ENCODE results near the gene THY1.
"Not testable (repeated sequence)": the region's sequence is repeated elsewhere in the genome, so short reads cannot be mapped to it uniquely, and the experiment has no call there.

The THY1 gene

DNA sequence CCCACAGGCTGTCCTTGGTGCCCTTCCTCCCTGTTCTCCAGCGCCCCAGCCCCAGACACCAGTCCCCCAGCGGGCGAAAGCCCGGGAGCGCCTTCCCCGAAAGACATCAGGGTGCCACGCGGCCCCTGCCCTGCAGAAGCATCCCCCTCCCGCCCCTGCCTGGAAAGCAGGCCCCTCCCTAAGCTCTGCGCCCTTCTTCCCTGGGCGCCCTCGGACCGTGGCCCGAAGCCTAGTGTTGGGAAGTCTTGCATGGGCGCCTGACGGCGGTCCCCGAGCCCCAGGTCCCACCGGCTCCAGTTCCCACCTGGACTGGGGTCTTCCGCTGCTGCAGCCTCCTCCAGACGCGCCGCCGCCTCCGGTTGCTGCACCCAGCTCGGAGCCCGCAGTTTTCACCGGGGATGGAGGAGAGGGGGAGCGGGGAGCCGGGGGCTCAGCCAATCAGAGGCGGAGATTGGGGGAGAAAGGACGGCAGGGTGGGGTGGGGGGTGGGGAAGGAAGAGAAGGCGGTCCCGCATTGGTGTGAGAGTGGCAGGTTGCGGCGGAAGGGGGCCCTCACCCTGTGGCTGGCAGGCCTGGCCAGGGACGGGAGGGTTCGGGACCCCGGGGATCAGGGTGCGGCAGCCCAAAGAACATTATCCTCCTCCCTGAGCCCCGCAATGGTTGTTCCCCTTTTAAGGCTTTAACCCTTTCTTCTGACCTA, at the start of gene THY1:
Gene THY1 (minus strand): TSS at position 364 of the 700 bp plus-strand sequence. CDS start 2,267 bp downstream, outside the sequence.
- no peak for DNase-seq (ENCODE audit: low spot score)

DNA sequence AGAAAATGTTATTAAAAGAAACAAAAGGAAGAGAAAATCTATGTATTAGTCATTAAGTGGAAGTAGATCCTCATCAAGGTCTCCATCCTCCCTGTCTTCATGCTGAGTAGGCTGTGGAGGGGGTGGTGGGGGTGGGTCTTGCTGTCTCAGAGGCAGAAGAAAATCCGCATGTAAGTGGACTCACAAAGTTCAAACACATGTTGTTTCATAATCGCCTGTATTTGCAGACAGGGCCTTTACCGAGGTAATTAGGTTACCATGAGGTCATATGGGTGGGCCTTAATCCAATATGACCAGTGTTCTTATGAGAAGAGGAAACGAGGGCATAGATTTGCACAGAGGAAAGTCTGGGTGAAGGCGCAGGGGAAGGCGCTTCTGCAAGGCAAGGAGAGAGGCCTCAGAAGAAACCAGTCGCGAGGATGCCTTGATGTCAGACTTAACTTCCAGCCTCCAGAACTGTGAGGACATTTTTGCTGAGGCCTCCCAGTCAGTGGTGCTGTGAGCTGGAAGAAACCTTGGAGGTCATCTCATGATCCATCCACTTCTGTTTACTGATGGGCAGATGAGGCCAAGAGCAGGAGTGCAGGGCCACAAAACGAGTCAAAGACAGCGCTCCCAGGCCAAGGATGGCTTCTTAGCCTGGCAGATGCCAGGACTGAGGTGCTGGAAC, 49.3 kb upstream of the THY1 start:
- DNase-seq (ENCODE audit: low spot score): no peak

DNA sequence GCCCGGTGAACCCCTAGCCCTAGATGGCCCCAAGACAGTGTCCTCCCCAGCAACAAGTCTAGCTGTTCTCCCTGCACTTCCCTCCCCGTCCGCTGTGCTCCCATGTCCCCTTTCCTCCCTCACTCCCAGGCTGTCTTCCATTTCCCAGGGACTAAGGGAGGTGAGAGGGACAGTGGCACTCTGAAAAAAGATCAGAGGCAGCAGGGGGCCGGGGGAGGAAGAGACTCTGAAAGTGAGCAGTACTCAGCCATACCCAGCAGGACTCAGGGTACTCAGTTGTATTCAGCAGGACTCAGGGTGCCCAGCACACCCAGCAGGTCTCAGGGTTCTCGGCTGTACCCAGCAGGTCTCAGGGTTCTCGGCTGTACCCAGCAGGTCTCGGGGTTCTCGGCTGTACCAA, 48.4 kb upstream of the THY1 start:
- DNase-seq (ENCODE audit: low spot score): no peak

DNA sequence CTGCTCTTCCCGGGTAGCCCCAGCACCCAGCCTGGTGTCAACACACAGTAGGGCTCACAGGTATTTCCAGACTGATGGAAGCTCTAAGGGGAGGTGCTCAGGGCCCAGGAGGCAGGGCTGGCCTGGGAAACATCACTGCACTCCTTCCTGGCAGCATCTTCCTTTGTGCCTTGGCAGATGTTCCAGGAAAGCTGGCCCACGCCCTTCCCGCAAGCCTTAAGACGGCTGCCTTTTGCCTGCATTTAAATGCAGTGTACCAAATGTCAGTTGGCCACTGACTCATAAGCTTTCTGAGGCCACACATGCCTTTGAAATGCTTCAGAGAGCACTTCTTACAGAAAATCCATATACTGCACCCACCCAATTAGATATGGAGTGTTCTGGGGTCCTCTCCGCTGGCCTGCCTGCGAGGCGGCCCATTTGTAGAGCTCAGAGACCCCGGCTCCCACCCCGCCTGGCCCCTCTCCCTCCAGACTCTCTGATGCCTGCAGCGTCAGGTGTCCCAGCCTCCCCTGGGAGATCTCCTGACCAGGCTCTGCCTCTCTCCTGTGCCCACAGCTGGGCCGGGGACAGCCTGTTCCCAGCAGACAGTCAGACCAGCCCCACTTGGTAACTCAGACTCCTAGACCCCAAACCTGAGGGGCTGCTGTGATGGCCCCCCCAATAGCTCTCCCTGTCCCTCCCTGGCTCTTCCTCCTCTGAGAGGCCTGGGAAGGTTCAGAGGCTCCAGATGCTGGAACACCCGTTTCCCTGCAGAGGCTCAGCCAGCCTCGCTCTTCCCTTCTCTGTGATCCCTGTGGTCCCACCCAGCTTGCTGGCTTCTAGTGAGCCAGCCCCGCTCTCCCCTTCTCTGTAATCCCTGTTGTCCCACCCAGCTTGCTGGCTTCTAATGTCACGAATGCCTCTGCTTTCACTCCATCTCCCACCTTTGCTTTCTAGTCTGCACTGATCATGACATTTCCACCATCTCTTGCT, 47.6 kb upstream of the THY1 start:
- DNase-seq (ENCODE audit: low spot score): no peak

DNA sequence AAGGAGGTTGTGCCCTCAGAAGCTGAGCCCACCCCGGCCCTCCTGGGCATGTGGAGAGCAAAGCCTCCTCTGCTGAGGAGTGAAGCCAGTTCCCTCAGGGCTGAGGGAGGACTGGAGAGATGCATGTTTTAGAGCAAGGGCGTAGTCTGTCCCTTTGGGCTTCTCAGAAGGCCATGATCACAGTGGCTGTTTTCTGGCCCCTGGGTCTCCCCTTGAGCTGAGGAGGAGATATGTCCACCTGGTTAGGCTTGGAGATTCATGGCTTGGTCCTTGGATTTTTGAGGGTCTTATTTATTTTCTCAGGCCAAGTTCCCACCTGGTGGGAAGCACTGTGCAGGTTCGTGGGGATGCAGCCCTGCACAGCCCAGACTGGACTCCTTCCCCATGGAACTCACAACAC, 46.5 kb upstream of the THY1 start:
- DNase-seq (ENCODE audit: low spot score): no peak

DNA sequence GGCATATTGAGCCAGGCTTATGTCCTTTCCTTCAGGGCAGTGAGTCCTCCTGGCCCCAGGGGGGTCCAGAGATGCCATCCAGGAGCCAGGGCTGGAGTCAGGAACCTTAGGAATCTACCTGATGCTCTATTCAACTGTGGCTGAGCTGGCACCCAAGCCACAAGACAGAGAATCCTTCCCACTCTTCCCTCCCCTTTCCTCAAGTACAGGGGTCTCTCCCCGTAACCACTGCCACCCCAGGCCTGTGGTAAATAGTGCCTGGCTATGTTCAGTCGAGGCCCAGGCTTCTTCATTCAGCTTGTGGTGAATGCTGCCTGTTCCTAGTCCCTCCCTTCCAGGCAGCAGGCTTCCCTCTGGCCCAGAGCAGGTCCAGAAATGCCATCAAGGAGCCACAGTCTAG, 45.5 kb upstream of the THY1 start:
- DNase-seq (ENCODE audit: low spot score): no peak

DNA sequence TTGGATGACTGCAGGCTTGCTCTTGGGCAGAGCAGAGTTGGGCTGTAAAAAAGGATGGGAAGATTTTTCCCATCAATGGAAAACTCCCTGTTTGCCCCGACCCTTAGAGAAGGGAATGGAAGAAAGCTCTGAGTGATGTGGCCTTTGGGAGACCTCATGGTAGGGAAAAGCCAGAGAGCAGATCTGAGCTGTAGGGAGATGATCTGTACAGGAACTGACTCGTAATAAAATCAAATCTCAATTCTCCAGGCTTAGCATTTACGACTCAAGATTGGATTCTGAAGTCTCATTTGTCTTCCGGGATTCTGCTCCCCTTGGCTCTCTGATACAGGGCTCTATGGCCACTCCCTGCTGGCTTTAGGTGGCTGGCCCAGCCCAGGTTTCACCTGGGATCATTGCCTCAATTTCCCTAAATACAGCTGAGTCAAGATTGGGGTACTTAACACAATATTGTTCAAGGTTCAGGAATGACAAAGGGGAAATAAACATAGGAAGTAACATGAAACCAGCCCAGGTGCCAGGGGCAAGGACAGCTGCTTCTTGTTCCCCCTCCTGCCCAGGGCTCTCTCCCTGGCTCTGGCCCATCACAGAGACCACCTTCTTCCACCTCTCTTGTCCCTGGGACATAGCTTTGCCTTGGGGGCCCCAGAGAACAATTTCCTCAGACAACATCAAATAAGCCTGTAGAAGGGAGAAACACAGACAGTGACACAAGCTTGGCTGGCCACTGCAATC, 38.4 kb upstream of the THY1 start:
- DNase-seq (ENCODE audit: low spot score): no peak

DNA sequence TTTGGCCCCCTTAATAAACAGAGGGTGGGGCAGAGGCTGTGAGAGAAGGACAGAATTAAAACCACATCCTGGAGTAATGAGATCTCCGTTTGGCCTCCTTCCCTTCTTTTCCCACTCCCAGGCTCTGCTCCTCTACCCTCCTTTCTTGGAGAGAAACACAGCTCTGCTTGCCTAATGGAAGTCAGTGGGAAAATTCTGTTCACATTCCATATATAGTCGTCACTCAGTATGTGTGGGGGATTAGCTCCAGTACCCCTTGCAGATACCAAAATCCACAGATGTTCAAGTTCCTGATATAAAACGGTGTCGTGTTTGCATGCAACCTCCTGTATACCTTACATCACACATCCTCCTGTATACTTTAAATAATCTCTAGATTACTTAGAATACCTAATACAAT, 37.6 kb upstream of the THY1 start:
- DNase-seq (ENCODE audit: low spot score): no peak

DNA sequence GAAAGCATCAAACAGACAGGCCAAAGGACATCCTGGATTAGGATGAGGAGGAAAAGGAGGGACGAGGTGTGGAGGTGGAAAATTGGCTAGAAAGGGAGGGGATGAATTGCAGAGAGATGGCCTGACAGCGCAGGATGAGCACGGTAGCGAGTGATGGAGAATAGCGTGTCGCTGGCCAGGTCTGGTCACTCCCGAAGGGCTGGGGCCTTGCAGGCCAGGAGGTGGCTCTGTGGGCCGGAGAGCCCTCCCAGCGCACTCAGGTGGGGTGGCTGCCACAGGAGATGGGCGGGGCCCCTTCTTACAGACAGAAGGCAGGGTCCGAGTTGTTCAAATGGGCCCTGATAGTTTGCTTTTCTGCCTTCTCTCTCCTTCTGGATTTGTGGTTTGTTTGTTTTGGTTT, 37.1 kb upstream of the THY1 start:
- DNase-seq (ENCODE audit: low spot score): no peak

DNA sequence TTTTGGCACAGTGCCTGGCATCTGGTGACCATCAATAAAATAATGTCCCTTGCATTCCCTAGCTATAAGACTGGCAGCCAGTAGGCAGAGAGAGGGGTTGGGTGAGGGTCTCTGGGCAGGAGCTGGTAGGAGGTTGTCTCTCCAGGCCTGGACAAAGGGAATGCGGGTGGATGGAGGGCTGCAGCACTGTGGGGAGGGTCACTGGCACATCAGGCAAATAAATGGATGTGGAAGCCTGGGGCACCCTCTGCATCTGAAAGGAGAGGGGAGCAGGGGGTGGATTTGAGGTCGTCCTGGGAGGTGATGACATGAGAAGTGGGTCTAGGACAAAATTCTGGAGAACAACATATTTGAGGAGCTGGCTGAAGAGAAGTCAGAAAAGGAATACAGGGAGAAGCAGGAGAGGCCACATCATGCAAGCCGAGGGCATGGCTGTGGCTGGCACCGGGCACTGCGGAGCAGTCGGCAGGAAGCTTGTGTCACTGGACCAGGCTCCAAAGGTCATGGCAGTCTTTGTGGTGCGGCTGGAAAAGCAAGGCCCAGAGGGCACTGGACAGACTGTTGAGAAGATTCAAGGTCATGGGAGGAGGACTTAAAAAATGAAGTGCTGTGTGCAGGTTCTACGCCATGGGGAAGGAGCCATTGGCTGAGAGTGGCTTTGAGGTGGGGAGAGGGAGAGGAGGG, 36.5 kb upstream of the THY1 start:
- DNase-seq (ENCODE audit: low spot score): no peak

DNA sequence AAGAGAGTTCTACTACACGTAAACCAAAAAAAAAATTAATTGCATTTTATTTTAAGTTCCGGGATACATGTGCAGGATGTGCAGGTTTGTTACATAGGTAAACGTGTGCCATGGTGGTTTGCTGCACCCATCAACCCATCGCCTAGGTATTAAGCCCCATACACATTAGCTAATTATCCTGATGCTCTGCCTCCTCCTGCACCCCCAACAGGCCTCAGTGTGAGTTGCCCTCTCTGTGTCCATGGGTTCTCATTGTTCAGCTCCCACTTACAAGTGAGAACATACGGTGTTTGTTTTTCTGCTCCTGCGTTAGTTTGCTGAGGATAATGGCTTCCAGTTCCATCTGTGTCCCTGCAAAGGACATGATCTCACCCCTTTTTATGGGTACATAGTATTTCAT, 32.7 kb upstream of the THY1 start:
- not testable (repeated sequence) for DNase-seq (ENCODE audit: low spot score)

DNA sequence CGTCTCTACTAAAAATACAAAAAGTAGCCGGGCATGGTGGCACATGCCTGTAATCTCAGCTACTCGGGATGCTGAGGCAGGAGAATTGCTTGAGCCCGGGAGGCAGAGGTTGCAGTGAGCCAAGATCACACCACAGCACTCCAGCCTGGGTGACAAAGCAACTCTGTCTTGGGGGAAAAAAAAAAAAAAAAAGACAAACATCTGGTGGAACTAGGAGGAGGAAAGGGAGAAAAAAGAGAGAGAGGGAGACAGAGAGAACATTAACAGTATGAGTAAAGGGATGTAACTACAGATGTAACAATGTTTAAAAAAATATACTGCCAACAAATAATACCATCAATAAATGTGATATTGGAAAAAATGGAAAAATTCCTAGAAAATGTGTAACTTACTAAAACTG, 32.3 kb upstream of the THY1 start:
- not testable (repeated sequence) for DNase-seq (ENCODE audit: low spot score)

DNA sequence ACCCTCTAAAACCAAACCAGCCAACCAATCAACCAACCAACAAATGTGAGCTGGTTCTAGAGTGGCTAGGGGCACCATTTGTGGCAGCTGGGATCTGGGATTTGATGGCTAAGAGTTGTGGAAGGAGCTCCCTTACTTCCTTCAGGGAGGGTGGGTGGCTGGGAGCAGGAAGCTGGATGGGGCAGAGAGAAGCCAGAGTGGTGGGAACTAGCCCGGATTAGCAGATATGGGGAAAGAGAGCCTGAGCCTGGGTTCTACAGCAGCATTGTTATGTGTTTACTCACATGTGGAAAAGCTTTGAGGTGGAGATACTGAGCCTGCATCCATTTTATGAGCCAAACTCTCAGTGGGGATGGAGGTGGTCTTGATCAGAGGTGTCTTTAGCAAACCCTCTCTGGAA, 30.9 kb upstream of the THY1 start:
- no peak for DNase-seq (ENCODE audit: low spot score)

DNA sequence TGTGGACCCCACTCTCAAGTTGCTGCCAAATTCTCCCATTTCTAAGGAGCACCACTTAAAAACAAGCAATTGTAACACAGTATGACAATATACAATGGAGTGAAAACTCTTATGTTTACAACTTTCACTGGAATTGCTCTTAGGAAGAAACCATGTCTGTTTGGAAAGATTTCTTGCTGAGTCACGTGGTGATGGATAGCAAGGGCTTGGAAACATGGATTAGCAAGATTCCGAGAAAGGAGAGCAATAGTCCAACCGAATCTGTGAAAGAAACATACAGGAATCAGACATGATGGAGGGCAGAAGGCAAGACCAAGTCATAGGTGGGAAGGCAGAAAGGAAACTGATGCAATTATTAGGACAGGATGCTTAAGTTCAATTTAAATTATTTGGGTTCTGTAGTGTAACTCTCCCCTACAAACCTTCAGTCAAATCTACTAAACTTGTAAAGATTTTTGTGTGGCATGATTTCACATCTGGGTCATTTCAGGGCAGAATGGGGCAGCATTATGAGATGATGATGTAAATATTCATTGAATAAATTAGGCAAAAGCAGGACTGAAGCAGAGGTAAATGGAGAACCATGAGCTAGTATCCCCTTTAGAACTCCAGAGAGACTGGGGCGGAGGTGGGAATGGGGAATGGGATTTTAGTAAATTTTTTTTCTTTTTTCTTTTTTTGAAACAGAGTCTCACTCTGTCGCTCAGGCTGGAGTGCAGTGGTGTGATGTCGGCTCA, 27.8 kb upstream of the THY1 start:
- no peak for DNase-seq (ENCODE audit: low spot score)

DNA sequence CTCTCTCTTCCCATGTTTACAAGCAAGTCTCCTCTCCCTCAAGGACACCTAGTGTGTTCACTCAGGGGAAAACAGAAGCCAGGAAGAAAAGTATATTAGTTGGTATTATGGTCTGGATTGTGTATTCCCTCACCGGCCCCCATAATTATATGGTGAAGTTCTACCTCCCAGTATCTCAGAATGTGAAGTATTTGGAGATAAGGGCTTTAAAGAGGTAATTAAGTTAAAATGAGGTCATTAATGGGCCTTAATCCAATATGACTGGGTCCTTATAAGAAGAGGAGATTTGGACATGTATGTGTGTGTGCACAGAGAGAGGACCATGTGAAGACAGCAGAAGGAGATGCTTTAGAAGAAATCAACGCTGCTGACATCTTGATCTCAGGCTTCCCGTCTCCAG, 26.5 kb upstream of the THY1 start:
- DNase-seq (ENCODE audit: low spot score): no peak

DNA sequence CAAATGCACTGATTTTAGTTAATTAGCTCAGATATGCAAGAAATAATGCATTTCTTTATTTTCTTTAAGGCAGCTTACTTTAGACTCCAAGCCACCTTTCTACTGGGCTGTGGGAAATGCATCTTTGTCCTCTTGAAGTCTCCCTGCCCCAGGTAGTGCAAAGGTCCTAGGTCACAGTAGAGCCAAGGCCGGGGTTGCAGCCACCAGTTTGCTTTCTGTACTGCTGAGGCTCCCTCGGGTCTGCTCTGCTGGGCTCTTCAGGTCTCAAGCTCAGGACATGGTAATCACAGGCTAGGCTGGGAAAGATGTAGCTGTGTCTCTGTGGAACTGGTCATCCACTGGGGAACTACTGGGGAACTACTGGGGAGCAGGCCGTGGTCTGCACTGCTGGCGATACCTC, 25.4 kb upstream of the THY1 start:
- DNase-seq (ENCODE audit: low spot score): no peak

DNA sequence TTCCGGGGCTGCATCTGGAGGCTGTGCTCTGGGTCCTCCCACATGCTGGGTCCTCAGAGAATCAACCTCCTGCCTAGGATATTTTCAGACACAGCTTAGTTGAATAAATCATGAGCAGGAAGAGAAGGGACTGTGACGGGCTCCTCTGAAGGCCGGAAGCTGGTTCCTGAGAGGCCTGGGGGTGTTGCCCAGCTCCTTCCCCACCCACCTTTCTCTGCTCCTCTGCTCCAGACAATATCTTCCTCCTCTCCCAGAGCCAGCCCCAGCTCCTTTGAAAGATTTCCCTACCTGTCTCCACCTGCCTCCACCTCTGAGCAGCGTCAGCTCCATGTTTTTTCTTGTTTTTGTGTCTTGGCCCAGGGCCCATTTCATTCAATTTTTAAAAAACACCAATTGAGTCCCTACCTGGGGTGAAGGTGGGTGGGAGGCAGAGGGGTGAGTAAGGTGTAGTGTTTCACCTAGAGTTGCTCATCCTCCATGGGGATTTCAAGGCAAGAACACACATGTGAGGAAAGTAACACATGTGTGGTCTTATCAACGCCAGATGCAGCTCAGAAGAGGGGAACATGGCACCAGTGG, 24.8 kb upstream of the THY1 start:
- no peak for DNase-seq (ENCODE audit: low spot score)

DNA sequence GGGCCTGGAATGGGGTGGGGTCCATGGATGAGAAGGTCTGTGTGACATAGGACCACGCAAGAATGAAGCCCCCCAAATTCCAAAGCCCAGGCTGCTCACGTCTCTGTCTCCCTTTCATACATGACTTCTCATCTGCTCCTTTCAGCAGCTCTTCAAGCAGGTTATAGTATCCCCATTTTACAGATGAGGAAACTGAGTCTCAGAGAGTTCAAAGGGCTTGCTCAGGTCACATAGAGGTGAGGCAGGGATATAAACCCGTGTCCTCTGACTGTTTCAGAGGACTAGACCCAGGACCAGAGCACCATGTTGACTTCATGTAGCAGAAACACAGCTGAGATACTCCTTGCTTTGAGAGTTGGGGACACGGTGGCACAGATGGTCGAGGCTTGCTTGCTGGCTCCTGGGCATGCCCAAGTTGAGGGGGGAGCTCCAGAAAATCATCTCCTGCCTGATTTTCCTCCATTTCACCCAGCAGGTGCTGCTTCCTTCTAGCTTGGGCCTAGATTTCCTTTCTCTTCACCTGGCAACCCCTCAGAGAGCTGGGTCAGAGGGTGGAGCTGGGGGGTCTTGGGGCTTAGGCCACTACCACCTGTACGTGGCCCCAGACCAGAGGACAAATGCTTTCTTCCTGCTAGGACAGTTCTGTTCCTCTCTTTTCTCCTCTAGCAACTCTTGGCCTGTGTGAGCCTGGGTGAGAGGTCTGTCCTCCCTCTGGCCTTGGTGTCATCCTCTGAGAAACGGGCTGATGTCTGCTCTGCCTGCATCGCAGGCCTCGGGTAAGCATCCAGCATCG, 24.1 kb upstream of the THY1 start:
- DNase-seq (ENCODE audit: low spot score): no peak

DNA sequence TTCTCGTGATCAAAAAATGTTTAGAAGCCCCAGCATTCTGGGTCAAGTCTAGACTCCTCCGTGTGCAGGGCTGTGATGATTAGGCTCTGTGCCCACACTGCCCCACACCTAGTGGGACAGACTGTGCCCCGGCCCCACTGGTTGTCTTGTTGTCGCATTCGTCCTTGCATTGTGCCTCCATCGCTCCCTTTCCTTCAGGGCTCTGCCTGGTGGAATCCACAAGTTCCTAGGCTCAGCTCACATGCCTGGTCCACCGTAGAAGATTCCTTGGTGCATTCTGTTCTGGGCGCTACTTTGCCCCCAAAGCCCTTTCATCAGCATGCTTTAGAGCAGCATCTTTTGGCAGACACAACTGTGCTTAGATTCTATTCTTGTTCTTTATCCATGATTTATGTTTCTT, 23.5 kb upstream of the THY1 start:
- no peak for DNase-seq (ENCODE audit: low spot score)

DNA sequence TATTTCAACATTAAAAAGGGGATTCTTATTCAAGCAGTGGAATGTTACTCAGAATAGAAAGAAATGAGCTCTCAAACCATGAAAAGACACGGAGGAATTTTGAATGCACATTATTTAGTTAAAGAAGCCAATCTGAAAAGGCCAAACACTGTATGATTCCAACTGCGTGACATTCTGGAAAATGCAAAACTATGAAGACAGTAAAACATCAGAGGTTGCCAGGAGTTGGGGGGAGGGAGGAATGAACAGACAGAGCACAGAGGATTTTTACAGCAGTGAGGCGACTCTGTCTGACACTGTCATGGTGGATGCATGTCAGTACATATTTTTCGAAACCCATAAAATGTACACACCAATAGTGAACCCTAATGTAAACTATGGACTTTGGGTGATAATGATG, 22.9 kb upstream of the THY1 start:
- DNase-seq (ENCODE audit: low spot score): no peak

Measured in HuH-7 (cell line).